GM12891 (cell line): ENCODE data around the gene EHD2.
"Not testable (repeated sequence)": the region's sequence is repeated elsewhere in the genome, so short reads cannot be mapped to it uniquely, and the experiment has no call there.

Experiments
- PAX5 ChIP-seq: IDR thresholded peaks from 2 replicates; pipeline ENCODE4 v1.6.1; 2011; ENCODE audit warnings: low read length, moderate library complexity, mild to moderate bottlenecking; ENCODE audit not compliant: insufficient read depth, severe bottlenecking
- POLR2A ChIP-seq: IDR thresholded peaks from 2 replicates; pipeline ENCODE4 v1.6.1; 2011; ENCODE audit warnings: low read depth, low read length, control low read depth
- POLR2AphosphoS5 ChIP-seq: IDR thresholded peaks from 2 replicates; pipeline ENCODE4 v1.6.1; 2011; ENCODE audit warnings: low read depth, low read length, control low read depth
- POU2F2 ChIP-seq: IDR thresholded peaks from 2 replicates; pipeline ENCODE4 v1.6.1; 2011; ENCODE audit warnings: low read depth, mild to moderate bottlenecking, control low read depth, low read length, moderate library complexity
- TAF1 ChIP-seq: IDR thresholded peaks from 2 replicates; pipeline ENCODE4 v1.6.1; 2011; ENCODE audit warnings: low read depth, low read length, control low read depth

DNA sequence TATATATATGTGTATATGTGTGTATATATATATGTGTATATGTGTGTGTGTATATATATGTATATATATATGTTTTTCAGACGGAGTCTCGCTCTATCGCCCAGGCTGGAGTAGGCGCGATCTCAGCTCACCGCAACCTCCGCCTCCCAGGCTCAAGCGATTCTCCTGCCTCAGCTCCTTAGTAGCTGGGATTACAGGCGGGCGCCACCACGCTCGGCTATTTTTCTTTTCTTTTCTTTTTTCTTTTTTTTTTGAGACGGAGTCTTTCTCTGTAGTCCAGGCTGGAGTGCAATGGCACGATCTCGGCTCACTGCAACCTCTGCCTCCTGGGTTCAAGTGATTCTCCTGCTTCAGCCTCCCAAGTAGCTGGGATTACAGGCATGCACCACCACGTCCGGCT is 32.9 kb downstream of the EHD2 start:
- not testable (repeated sequence) for TF ChIP-seq POLR2A, TAF1, POLR2AphosphoS5, POU2F2, PAX5
